Inflammatory macrophage treated with lipopolysaccharide for 1 hour (primary cell): ENCODE measurements around the gene SLC41A3.
A peak's percentile ranks its signal among the peaks of the same experiment; 100 is the strongest.
"Not testable (repeated sequence)": the region's sequence is repeated elsewhere in the genome, so short reads cannot be mapped to it uniquely, and the experiment has no call there.

ENCODE experiments used
- DNase-seq, 2 donors: peaks; one replicate each; pipeline ENCODE4 v3.0.0-alpha.2; 2020 to 2022

SLC41A3 gene

GRCh38 chr3:126025116-126025729 is 58.7 kb downstream of the SLC41A3 start:
- DNase-seq: no peak

DNA sequence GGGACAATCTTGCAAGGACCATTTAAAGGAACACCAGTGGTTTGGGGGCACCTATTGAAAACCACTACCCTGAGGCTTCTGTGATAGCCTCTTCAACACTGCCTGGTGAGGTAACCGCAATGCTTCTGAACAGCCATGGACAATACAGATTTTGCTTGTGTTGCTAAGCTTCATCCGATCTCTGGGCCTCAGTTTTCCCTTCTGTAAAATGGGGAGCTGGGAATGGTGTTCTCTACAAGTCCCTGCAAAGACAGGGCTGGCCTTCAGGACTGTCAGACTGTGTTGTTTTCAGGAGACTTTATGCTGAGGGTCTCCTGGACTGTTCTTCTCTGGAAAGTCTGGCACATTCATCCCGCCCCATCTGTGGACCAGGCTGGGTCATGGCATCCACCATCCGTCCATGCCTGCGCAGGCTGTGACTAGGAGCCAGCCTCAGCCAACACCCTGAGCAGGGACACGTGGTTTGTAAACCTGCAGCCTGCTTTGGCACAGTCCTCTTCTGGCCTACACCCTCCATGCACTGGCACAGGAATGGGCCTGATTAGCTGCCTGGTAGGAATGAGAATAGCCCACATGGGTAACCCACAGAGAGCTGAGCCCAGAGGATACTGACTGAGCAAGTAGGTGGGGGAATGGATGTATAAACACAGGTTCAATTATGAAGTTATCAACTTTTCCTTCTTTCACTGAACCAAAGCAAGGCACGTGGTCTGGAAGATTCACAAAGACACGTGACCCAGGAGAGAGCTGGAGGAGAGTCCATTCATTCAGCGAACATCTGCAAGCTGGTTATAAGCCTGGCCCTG is 59.7 kb downstream of the SLC41A3 start:
- DNase-seq: no peak

DNA sequence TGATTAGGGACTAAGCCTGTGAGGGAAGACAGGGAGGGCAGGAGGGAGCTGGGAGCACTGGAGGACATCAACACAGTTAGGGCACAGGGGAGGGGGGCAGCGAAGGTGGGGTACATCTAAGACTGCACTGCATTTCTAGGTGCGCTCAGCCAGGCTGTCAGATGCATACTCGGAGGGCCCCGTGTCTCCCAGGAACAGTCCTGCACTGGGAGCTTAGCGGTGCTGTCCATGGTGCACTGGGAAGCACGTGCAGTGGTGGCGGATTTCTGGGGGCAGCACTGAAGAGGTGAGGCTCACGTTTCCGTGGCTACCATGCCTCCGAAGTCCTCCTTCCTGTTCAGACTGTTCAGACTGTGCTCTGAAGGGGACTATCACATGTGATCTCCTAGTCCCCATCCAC is 60.5 kb downstream of the SLC41A3 start:
- no peak for DNase-seq

- DNase-seq: no peak
Measured at GRCh38 chr3:126022741-126023359, 61.1 kb downstream of the SLC41A3 start.

GRCh38 chr3:126021702-126022101 is 62.2 kb downstream of the SLC41A3 start:
- no peak for DNase-seq

GRCh38 chr3:126021224-126021623 is 62.7 kb downstream of the SLC41A3 start:
- DNase-seq: no peak

DNA sequence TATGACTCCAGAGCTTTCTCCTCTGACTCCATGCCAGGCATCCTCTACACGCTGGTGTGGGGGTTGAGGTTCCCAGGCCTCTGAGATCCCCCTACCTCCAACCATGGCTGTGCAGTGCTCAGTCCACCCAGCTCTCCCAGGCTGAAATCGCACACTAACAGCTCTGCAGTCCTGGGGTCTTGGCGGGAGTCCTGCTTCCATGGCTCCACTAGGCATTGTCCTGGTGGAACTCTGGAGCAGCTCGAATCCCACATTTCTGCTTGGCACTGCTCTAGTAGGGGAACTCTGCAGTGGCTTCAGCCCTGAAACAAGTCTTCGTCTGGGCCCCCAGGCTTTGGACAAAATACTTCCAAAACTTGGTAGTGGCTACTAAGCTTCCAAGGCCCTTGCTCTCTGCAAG is 64.2 kb downstream of the SLC41A3 start:
- no peak for DNase-seq

DNA sequence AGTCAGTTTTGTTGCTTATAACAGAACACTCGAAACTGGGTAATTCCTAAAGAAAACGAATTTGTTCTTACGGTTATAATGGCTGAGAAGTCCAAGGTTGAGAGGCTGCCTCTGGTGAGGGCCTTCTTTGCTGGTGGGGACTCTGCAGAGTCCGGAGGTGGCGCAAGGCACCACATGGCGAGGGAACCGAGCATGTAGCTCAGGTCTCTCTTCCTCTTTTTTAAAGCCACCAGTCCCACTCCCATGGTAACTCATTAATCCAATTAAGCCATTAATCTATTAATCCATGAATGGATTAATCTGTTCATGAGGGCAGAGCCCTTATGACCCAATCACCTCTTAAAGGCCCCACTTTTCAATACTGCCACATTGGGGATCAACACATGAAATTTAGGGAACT is 64.9 kb downstream of the SLC41A3 start:
- no peak for DNase-seq

GRCh38 chr3:126018545-126018944 is 65.4 kb downstream of the SLC41A3 start:
- no peak for DNase-seq

- DNase-seq: no peak
Measured at GRCh38 chr3:126017362-126017761, 66.6 kb downstream of the SLC41A3 start.

- DNase-seq: no peak
Measured at GRCh38 chr3:126016616-126017015, 67.3 kb downstream of the SLC41A3 start.

DNA sequence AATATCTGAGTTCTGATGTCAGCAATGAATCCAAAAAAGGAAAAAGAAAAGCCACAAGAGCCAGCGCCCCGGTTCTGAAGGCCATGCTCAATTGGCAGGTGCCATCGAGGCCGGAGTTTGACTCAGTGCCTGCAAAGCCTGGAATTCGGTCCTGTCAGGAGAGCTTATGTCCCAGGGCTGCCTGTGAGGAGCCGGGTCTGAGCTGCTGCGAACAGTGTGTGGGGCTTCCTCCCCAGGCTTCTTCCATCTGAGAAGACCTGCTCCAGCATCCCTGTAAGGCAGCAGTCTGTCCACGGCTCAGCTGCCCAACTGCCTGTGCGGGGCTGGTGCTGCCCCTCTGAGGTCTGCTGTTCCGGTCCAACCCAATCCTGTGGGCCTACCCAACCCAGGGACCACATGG is 68.8 kb downstream of the SLC41A3 start:
- DNase-seq: no peak

- no peak for DNase-seq
Measured at GRCh38 chr3:126014252-126014651, 69.7 kb downstream of the SLC41A3 start.

DNA sequence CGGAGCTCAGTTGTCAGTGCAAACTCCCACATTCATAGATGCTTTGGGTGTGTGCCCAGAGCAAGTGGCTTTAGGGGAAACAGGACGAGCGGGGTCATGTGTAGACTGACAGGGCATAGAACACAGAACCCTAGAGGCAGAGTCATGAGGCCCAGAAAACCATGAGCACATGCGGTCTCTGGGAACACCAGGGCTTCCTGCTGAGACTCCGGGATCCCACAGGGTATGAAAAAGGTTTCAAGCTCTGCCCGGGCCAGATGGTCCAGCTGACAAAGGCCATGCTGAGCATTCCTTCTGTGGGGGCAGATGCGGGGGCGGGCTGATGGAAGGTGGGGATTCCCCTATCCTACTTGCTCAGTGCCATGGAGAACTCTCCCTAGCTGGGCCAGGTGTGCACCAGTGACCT is 70.2 kb downstream of the SLC41A3 start:
- no peak for DNase-seq

- DNase-seq: no peak
Measured at GRCh38 chr3:126009181-126009580, 74.7 kb downstream of the SLC41A3 start.

DNA sequence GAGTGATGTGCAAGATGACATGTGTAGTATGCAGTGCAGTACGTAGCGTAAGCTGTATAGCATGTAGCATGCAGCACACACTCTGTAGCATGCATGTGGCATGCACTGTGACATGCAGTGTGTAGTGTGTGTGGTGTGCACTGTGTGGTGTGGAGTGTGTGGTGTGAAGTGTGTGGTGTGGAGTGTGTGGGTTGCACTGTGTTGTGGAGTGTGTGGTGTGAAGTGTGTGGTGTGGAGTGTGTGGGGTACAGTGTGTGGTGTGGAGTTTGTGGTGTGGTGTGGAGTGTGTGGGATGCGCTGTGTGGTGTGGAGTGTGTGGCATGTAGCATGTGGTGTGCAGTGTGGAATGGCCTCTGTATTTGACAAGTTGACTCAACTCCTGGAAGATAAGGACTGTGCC is 75.7 kb downstream of the SLC41A3 start:
- DNase-seq: no peak

DNA sequence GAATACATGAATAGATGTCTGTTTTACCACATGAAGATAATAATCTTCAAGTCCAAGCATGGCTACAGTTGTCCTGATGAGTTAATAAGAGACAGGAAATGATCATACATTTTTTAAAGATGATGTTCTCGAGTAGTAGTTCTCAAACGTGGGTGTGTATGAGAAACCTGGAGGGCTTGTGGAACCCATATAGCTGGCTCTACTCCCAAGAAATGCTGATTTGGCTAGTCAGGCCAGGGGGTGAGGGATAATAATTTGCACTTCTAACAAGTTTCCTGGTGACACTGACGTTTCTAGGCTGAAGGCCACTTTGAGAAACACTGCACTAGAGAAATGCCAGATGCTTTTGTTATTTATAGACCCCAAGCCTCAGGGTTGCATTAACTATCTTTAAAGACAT is 78.0 kb downstream of the SLC41A3 start:
- no peak for DNase-seq

- no peak for DNase-seq
Measured at GRCh38 chr3:126004692-126005091, 79.2 kb downstream of the SLC41A3 start.

DNA sequence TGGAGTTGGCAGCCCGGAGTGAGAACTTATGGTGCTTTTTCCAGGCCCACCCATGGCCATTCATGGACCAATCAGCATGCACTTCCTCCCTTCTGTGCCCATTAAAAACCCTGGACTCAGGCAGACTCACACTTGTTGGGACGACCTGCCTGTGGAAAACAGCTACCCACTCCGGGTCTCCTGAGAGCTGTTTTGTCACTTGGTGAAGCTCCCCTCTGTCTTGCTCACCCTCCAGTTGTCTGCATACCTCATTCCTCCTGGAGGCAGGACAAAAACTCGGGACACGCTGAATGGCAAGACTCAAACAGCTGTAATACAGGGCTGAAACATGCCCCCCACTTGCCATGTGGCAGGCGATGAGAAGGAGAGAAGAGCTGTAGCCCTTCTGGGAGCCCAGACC is 79.7 kb downstream of the SLC41A3 start:
- no peak for DNase-seq

DNA sequence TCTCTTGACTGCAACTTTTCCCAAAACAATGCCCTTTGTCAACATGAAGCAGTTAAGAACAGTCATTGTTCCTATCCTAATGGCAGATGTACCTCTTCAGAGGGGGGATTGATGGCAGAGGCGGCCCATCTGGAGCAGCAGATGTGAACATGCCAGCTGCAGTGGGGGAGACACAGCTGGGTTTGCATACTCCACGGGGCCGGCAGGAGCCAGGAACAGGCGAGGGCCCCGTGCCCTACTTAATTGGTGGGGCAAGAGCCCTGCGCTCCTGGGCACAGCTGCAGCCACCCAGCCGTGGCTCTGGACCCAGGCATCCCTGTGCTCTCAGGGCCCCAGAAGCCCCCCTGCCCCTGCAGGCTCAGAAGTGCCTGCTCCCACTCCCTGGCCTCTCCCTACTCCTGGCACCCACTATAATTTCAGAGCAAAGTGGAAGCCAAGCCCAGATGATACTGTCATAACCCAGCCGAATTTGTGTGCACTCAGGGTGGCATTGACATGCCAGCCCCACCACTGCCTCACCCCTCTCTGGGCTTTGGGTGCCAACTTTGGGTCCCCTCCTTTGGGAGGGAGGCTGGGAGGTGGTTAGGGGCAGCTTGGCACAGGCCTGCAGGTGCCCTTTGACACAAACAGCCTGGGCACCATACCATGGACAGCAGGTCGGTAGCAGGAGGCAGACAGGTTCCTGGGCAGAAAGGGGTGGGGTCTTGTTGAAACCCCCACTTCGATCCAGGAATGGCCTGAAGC is 80.3 kb downstream of the SLC41A3 start:
- no peak for DNase-seq

GRCh38 chr3:126002189-126002588 is 81.7 kb downstream of the SLC41A3 start:
- DNase-seq: no peak

DNA sequence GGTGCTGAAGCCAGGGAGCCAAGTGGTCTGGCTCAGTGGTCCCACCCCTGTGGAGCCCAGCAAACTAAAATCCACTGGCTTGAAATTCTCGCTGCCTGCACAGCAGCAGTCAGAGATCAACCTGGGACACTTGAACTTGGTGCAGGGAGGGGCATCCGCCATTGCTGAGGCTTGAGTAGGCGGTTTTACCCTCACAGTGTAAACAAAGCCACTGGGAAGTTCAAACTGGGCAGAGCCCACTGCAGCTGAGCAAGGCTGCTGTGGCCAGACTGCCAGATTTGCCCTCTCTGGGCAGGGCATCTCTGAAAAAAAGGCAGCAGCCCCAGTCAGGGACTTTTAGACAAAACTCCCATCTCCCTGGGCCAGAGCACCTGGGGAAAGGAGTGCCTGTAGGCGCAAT is 87.2 kb downstream of the SLC41A3 start:
- not testable (repeated sequence) for DNase-seq

- peak; percentile 47 to 69 for DNase-seq
Measured at GRCh38 chr3:125990253-125990970, 93.5 kb downstream of the SLC41A3 start.
